GM19035 (cell line): ENCODE results near the gene CDYL.
"Not testable (repeated sequence)": the region's sequence is repeated elsewhere in the genome, so short reads cannot be mapped to it uniquely, and the experiment has no call there.

Source experiments
- ATAC-seq: cut with Tn5 transposase; IDR thresholded peaks from one replicate; pipeline ENCODE4 v1.9.1; 2021; ENCODE audit not compliant: unreplicated experiment

Gene CDYL

DNA sequence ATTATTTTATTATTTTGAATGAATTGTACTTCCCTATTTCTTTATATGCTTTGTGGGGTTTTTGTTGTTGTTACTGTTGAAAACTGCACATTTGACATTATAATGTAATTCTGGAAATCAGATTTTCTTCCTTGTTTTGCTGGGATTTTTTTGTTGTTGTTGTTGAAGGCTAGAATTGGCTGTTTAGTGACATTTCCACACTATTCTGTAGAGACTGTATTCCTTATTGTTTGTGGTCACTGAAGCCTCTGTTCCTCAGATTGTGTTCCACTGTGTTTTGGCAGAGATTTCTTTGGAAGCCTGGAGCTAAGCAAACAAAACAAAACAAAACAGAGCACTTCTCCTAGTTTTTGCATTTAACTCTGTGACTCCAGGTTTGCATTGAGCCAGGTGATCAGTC lies 52.9 kb downstream of the CDYL start:
- ATAC-seq, result no peak

GRCh38 chr6:4835540-4835939 lies 59.3 kb downstream of the CDYL start:
- ATAC-seq, result not testable (repeated sequence)

- ATAC-seq, result no peak
Measured at GRCh38 chr6:4840169-4840568, 64.0 kb downstream of the CDYL start.

DNA sequence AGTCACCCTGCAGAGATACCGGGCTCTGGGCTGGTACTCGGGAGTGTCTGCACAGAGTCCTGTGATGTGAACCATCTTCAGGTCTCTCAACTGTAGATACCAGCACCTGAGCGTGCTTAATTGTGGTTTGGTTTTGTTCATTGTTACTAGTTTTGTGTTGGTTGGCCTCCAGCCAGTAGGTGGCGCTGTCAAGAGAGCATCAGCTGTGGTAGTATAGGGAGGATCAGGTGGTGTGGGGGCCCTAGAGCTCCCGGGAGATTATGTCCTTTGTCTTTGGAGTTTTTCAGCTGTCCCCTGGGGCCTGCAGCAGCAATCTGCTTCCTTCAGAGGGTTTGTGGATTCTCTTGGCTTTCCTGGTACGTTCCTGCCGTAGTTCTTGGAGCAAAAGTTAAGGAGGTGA lies 67.9 kb downstream of the CDYL start:
- ATAC-seq, result no peak

- ATAC-seq, result no peak
Measured at GRCh38 chr6:4846387-4846786, 70.2 kb downstream of the CDYL start.

GRCh38 chr6:4848382-4849068 lies 72.3 kb downstream of the CDYL start:
- no peak for ATAC-seq

- no peak for ATAC-seq
Measured at GRCh38 chr6:4849226-4850022, 73.2 kb downstream of the CDYL start.

DNA sequence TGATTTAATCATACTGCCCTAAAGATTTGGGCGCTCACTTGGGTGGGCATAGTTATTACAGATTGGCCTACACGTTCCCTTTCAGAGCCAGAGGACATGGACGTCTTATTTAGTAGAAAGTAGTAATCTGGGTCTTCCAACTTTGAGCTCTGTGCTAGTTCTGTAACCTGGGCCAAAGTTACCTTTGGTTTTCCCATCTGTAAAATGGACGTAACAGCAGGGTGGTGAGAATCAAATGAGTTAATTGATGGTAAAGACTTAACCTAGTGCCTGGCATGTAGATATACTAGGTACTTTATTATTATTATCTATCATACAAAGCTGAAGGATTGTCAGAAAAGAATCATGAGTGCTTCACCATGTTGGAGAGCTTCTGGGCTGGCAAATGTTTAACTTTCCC lies 74.8 kb downstream of the CDYL start:
- ATAC-seq, result no peak

DNA sequence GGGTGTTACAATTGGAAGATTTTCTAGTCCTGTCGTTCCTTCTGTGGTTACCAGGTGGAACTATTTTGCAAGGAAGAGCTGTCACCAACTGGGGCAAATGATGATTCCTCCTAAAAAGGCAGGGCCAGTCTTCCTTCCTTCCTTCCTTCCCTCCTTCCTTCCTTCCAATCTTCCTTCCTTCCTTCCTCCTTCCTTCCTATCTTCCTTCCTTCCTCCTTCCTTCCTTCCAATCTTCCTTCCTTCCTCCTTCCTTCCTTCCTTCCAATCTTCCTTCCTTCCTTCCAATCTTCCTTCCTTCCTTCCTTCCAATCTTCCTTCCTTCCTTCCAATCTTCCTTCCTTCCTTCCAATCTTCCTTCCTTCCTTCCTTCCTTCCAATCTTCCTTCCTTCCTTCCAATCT lies 76.0 kb downstream of the CDYL start:
- ATAC-seq, result not testable (repeated sequence)

DNA sequence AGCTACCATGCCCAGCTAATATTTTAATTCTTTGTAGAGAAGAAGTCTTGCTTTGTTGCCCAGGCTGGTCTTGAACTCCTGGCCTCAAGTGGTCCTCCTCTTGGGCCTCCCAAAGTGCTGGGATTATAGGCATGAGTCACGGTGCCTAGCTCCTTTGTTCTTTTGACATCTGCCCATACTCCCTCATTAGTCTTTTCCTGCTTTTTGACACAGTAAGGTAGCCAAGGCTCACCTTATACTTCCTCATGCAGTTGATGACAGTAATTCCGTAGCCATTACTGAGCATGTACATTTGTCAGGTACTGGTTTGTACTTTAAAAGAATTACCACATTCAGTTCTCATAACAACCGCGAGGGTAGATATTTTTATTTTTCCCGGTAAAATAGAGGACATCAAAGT lies 76.7 kb downstream of the CDYL start:
- ATAC-seq, result no peak

GRCh38 chr6:4853349-4853748 lies 77.1 kb downstream of the CDYL start:
- ATAC-seq, result no peak

GRCh38 chr6:4853782-4854511 lies 77.7 kb downstream of the CDYL start:
- no peak for ATAC-seq

- no peak for ATAC-seq
Measured at GRCh38 chr6:4856785-4857184, 80.6 kb downstream of the CDYL start.

DNA sequence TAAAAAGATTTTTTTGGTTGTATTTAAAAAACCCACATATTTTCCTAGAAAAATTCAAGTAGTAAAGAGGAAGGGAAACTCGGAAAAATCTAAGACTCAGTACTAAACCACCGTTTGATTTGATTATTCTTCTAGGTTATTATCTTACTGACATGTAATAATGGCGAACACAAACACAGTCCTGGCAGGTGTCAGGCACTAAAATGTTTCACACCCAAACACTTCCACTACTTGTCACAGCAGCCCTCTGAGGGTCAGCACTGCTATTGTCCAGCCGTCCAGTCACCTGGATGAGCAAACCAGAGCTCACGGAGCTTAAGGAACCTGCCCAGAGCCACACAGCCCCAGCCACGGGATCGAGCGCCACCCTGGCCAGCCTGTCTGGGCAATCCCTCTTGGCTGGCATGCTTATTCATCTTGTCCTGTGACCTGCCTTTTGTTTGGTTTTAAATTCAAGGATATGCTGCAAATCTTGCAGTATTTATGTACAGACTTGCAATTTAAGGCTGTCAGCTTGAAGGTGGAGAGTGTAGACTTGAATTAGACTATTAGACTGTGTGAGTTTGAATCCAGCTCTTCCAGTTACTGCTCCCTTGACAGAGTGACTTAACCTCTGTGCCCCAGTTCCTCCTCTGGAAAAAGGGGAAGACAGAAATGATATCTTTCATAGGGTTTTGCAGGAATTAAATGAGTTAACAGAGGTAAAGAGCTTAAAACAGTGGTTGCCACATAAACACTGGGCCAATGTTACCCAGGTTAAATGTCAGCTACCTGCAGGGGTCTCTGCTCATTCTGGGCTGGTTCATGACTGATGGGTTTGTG lies 82.2 kb downstream of the CDYL start:
- no peak for ATAC-seq

DNA sequence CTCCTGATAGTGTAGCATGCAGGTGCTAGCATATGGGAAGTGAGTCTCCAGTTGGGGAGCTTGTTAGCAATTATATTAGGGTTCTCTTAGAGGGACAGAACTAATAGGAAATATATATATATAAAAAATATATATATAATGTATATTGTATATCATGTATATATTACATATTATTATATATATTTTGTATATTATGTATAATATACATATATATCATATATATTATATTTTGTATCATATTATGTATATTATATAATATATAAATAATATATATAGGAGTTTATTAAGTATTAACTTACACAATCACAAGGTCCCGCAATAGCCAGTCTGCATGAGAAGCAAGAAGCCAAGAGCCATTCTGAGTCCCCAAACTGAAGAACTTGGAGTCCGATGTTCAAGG lies 84.2 kb downstream of the CDYL start:
- no peak for ATAC-seq

DNA sequence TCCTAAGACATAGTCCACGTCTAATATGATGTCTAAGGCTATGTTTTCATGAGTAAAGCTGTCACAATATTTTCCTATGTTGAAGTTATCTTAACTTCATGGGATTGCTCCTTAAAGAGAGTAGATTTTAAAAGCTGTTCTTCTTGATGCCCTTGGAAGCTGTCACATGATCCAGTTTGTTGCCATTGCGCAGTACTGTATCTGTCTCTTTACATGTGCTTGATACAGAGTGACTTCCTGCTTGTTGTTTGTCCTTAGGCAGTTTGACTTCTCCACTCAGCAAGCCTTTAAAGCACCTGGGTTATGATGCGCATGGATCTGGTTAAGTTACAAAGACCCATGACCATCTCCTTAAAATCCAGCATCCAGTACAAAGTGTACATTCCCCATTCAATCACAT lies 85.4 kb downstream of the CDYL start:
- ATAC-seq, result no peak

DNA sequence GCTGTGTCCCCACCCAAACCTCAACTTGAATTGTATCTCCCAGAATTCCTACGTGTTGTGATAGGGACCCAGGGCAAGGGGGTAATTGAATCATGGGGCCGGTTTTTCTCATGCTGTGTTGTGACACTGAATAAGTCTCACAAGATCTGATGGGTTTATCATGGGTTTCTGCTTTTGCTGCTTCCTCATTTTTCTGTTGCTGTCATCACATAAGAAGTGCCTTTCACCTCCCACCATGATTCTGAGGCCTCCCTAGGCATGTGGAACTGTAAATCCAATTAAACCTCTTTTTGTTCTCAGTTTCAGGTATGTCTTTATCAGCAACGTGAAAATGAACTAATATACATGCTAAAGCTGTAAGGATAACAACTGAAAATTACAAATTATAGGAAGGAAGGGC lies 88.3 kb downstream of the CDYL start:
- ATAC-seq, result no peak

DNA sequence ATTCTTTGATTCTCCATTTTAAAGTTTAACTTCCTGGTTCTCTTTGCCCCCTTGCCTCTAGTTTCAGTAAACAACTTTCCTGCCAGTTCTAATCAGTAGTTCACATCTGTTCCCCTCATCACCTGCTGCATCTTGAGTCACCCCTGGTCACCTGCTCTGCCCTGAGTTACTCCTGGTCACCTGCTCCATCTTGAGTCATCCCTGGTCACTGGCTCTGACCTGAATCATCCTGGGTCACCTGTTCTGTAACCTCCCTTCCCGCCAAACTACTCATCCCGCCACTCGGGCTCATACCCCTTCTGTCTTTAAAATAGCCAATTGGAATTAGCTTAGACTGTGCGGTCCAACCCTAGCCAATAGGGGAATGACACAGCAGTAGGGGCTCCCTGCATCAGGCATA lies 88.8 kb downstream of the CDYL start:
- ATAC-seq, result not testable (repeated sequence)

DNA sequence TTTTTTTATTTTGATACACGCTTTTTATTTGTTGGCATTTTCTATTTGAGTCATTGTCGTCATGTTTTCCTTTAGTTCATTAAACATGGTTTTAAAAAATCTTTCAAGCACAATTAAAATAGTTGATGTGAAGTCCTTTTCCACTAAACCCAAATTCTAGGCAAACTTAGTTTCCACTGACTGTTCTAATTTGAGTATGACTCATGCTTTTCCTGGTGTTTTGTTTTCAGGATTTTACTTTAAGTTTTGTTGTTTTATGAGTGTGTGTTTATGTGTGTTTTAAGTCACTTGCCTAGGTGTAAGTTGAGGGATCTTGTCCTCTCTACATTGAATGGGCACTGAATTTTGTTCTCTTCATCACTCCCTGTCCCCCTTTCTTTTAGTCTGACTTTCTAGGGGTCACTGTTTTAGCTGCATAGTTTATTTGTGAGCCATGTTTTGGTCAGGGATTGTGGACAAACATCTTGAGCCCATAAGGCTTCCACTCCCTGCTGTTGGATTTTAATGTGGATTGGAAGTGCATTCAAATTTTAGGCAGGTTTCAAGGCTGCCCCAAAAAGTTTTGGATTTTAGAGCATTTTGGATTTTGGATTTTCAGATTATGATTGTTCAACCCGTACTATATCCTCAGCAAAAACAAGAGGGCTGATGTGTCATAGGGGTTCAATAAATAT lies 94.8 kb downstream of the CDYL start:
- ATAC-seq, result no peak

DNA sequence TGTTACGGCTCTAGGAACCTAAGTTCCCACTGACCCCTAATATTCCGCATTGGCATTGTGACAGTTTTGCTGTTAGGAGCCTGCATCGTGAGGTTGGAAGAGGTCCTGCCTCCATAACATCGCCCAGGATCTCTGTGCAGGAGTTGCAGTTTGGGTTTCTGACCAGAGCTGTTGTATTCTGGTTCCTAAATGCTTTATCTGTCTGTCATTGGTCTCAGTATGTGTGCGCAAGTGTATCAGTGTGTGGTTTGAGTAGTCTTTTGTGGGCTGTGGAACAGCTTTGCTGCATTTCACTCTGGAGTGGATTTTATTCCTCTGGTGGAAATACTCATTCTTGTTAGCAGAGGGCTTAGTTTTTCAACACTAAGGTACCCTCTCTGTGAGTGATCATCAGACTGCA lies 95.6 kb downstream of the CDYL start:
- no peak for ATAC-seq

GRCh38 chr6:4872841-4873240 lies 96.6 kb downstream of the CDYL start:
- ATAC-seq, result no peak
